OCI-LY3 (cell line): ENCODE data around the gene DZIP1L.
A peak's percentile ranks its signal among the peaks of the same experiment; 100 is the strongest.

ENCODE experiments used
- H2AFZ ChIP-seq: fragments of 200-600, 300-600 bp; shearing (Covaris generic); 2 replicates; pipeline ENCODE4 v1.6.0; 2014; ENCODE audit warnings: antibody characterized with exemption, low read depth, low read length
- H3K27ac ChIP-seq: fragments of 200-600, 300-600 bp; sonication (generic); 2 replicates; pipeline ENCODE4 v1.5.1; 2014; ENCODE audit warnings: mild to moderate bottlenecking, low read length, moderate library complexity, mixed read lengths
- H3K27me3 ChIP-seq: fragments of 200-600, 300-600 bp; sonication (generic); 2 replicates; pipeline ENCODE4 v1.6.1; 2014; ENCODE audit warnings: low read depth, low read length, mixed read lengths
- H3K36me3 ChIP-seq: fragments of 200-600, 300-600 bp; sonication (generic); replicated peaks from 2 replicates; pipeline ENCODE3; 2014; ENCODE audit warnings: low read depth, low read length, mixed read lengths
- H3K4me1 ChIP-seq: fragments of 300-600, 200-600 bp; sonication (generic); 2 replicates; pipeline ENCODE4 v1.6.1; 2014; ENCODE audit warnings: low read length, mixed read lengths
- H3K4me2 ChIP-seq: fragments of 200-600, 300-600 bp; sonication (generic); 2 replicates; pipeline ENCODE4 v1.6.1; 2014; ENCODE audit warnings: low read length, mixed read lengths
- H3K4me3 ChIP-seq: fragments of 300-600, 200-600 bp; sonication (generic); 2 replicates; pipeline ENCODE4 v1.5.1; 2014; ENCODE audit warnings: antibody characterized with exemption, mild to moderate bottlenecking, low read length, moderate library complexity
- H3K79me2 ChIP-seq: fragments of 300-600, 200-600 bp; shearing (Covaris generic); 2 replicates; pipeline ENCODE4 v1.6.1; 2014; ENCODE audit warnings: mild to moderate bottlenecking, low read length, mixed read lengths
- H3K9ac ChIP-seq: fragments of 300-600, 200-600 bp; shearing (Covaris generic); 2 replicates; pipeline ENCODE4 v1.6.0; 2014; ENCODE audit warnings: mild to moderate bottlenecking, low read length, moderate library complexity
- H3K9me3 ChIP-seq: fragments of 200-600, 300-600 bp; shearing (Covaris generic); 2 replicates; pipeline ENCODE4 v1.6.1; 2014; ENCODE audit warnings: low read length, mixed read lengths; ENCODE audit not compliant: insufficient read depth
- H4K20me1 ChIP-seq: fragments of 200-600, 300-600 bp; sonication (generic); 2 replicates; pipeline ENCODE4 v1.6.1; 2016; ENCODE audit warnings: low read length, mixed read lengths; ENCODE audit not compliant: insufficient read depth
- EZH2phosphoT487 ChIP-seq: fragments of 200-600 bp; shearing (Covaris generic); IDR thresholded peaks from 2 replicates; pipeline ENCODE4 v1.6.1; 2018; ENCODE audit warnings: antibody characterized with exemption, mixed run types, low read depth
- TF ChIP-seq, protein P1 (sequence below): fragments of 200-600, 300-600 bp; sonication (generic); IDR thresholded peaks from 2 replicates; pipeline ENCODE4 v1.5.1; 2014; ENCODE audit warnings: antibody characterized with exemption, low read length, low read depth

DZIP1L gene

DNA sequence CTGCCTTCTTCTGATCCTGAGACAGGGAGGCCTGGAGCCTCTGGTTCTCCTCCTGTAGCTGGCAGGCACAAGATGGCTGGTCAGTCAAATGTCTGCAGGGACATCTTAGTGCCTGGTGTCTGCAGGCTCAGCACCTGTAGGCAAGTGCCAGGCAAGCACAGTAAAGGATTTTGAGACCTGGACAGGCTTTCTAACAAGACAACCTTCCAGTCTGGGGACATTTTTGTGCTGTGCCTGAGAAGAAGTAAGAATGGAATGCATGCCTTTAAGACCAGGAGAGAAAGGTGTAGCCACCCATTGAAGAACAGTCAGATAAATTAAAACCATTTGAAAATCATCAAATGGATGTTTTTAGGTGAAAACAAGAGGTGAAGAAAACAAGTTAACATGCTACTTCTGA is 31.2 kb downstream of the DZIP1L start:
- Histone ChIP-seq H2AFZ (no peak overlapping the region), H3K9ac (no peak overlapping the region), H3K4me3 (no peak overlapping the region), H3K4me1 (peaks cover 14% of the 10 kb centered on the region), H3K36me3 (no peaks in the 10 kb centered on the region), H3K27me3 (peaks cover 42% of the 10 kb centered on the region), H3K79me2 (no peaks in the 10 kb centered on the region), H3K9me3 (no peaks in the 10 kb centered on the region), H3K4me2 (no peak overlapping the region), H3K27ac (no peak overlapping the region), H4K20me1 (no peaks in the 10 kb centered on the region)
- no peak for TF ChIP-seq EZH2phosphoT487
- TF ChIP-seq, protein P1, sequence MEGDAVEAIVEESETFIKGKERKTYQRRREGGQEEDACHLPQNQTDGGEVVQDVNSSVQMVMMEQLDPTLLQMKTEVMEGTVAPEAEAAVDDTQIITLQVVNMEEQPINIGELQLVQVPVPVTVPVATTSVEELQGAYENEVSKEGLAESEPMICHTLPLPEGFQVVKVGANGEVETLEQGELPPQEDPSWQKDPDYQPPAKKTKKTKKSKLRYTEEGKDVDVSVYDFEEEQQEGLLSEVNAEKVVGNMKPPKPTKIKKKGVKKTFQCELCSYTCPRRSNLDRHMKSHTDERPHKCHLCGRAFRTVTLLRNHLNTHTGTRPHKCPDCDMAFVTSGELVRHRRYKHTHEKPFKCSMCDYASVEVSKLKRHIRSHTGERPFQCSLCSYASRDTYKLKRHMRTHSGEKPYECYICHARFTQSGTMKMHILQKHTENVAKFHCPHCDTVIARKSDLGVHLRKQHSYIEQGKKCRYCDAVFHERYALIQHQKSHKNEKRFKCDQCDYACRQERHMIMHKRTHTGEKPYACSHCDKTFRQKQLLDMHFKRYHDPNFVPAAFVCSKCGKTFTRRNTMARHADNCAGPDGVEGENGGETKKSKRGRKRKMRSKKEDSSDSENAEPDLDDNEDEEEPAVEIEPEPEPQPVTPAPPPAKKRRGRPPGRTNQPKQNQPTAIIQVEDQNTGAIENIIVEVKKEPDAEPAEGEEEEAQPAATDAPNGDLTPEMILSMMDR = no peak

DNA sequence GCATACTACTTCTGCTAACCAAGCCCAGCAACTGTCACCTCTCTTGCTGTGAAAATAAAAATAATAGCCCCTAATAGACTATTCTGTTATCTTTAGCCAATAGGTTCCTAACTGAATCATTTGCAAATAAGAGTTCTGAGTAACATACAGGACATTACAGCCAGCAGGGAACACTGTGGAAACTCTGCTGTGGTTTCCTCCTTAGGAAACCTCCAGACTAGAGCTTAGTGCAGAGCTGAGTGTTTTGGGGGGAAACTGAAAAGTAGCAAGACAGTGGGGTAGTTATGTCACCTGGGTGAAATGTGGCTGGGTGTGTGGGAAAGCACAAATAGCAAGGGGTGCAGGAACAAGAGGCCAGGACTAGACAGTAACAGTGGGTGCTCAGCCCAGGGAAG is 32.4 kb downstream of the DZIP1L start:
- H3K9me3 ChIP-seq = no peaks in the 10 kb centered on the region
- TF ChIP-seq, protein P1 = no peak
- TF ChIP-seq EZH2phosphoT487 = no peak
- no peaks in the 10 kb centered on the region for H3K36me3 ChIP-seq
- no peak overlapping the region for H2AFZ ChIP-seq
- no peaks in the 10 kb centered on the region for H4K20me1 ChIP-seq
- peaks cover 32% of the 10 kb centered on the region for H3K27me3 ChIP-seq
- H3K4me1 ChIP-seq = peaks cover 14% of the 10 kb centered on the region
- H3K79me2 ChIP-seq = no peaks in the 10 kb centered on the region
- no peak overlapping the region for H3K9ac ChIP-seq
- H3K4me2 ChIP-seq = peak overlapping the region; percentile 36
- peak overlapping the region; percentile 21; the same call in 1 of the 2 replicates for H3K27ac ChIP-seq
- H3K4me3 ChIP-seq = no peak overlapping the region

DNA sequence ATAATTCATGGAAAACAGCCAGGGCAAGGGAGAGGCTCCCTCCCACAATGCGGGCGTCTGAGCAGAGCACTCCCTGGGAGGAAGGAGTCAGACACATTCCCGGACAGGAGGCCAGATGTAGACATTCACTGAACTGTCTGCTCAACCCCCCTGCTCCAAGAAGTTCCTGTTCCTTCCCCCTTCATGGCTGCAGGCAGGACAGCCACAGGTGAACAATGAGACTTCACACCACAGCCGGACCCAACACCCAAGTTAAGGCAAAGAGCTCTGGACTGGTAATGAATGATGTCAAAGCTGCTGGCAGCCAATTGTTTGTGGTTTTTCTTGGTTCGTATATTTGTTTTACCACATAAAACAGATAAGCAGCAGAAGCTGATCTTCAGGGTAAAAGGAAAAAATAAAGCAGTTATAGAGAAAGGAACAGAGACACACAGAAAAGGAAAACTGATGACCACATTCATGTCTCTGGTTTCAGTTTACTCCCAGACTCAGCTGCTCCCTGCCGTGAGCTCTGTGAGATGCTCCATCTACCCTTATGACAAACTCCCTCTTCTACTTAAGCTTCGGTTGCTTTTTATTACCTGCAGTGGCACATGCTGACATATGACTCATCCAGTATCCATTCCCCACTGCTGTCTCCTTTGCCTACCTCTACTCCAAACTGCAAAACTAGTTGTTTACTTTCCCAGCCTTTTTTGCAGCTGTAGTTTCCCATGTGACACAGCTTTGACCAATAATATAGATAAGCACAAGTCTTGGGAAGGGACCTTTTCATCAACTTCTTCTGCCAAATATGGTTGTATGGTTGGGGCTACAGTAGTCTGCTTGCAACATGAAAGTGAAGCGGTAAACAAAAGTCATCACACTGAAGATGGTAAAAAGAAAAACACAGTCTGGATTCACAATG is 33.1 kb downstream of the DZIP1L start:
- Histone ChIP-seq H3K27ac (no peak overlapping the region), H3K9me3 (no peaks in the 10 kb centered on the region), H3K4me2 (peak overlapping the region; percentile 36), H3K27me3 (peaks cover 30% of the 10 kb centered on the region), H3K4me3 (no peak overlapping the region), H3K79me2 (no peaks in the 10 kb centered on the region), H3K9ac (no peak overlapping the region), H3K36me3 (no peaks in the 10 kb centered on the region), H2AFZ (no peak overlapping the region), H4K20me1 (no peaks in the 10 kb centered on the region), H3K4me1 (peaks cover 14% of the 10 kb centered on the region)
- TF ChIP-seq, protein P1 = no peak
- no peak for TF ChIP-seq EZH2phosphoT487

DNA sequence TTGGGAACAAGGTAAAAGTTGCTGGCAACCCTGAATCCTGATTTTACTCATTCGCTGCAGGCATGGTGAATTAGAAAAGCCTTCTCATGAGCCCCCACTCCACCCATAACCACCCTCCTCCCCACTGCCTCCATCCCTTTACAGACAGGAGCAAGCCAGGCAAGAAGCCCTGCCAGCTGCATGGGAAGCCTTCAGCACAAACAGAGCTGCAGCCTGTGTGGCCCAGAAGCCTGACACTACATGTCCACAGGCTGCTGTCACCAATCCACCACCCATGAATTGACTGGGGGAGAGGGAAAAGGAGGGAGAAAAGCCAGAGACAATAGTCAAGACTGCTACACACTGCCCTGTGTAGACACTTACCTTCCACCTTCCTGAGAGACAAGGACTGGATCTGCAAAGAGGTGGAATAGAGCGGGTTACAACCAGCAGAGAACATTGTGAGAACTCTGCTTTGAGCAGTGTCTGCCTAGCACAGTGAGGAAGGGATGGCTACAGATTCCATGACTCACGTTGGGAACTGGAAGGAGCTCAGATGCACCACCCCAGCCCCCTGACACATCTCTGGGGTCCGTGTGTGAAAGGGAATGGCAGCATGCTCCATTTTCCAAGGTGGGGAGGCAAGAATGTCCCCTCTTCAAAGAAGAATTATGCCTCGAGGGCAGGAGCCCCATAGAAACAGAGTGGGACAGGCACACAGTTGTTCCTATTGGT is 33.9 kb downstream of the DZIP1L start:
- no peak overlapping the region for H3K9ac ChIP-seq
- H3K4me3 ChIP-seq = no peak overlapping the region
- no peak for TF ChIP-seq EZH2phosphoT487
- TF ChIP-seq, protein P1 = no peak
- H2AFZ ChIP-seq = no peak overlapping the region
- peaks cover 14% of the 10 kb centered on the region for H3K4me1 ChIP-seq
- no peak overlapping the region for H3K27ac ChIP-seq
- H4K20me1 ChIP-seq = no peaks in the 10 kb centered on the region
- H3K27me3 ChIP-seq = peaks cover 27% of the 10 kb centered on the region
- no peaks in the 10 kb centered on the region for H3K36me3 ChIP-seq
- H3K79me2 ChIP-seq = no peaks in the 10 kb centered on the region
- no peak overlapping the region for H3K4me2 ChIP-seq
- no peaks in the 10 kb centered on the region for H3K9me3 ChIP-seq
